ENCODE measurements around the gene FAM217A. TPM values are rescaled to one million over a fixed set of nuclear protein-coding genes. Genes with fewer than 3 reads are reported as not detected.

FAM217A gene
- total RNA-seq, 1 donor from 2014 or later: not detected

- Histone ChIP-seq H3K27ac (no peak overlapping the region), H3K4me3 (no peak overlapping the region), H3K36me3 (peaks cover 0 to 95% of the 10 kb centered on the region in 2 donors), H3K4me1 (no peaks in the 10 kb centered on the region), H3K27me3 (no peaks in the 10 kb centered on the region), H3K9me3 (no peaks in the 10 kb centered on the region)
- intact Hi-C loops (cut with DNase I): no loop called here
- no peak for DNase-seq (ENCODE audit: extremely low spot score in 2 of 2)
- TF ChIP-seq POLR2A (IDR thresholded peaks at IDR 0.05) (no peak), POLR2AphosphoS5 (IDR thresholded peaks at IDR 0.05; ENCODE audit: insufficient read depth in 1 of 2, low read depth in 1 of 2) (no peak), CTCF (IDR thresholded peaks at IDR 0.05) (no peak)
These were observed 45.4 kb upstream of the FAM217A start for GRCh38 chr6:4124351-4124750.

- Histone ChIP-seq H3K27ac (no peak overlapping the region), H3K4me1 (no peaks in the 10 kb centered on the region), H3K27me3 (no peaks in the 10 kb centered on the region), H3K36me3 (peaks cover 3 to 54% of the 10 kb centered on the region in 2 donors), H3K4me3 (no peak overlapping the region), H3K9me3 (no peaks in the 10 kb centered on the region)
- intact Hi-C loops (cut with DNase I): no loop called here
- no peak for DNase-seq (ENCODE audit: extremely low spot score in 2 of 2)
- TF ChIP-seq POLR2AphosphoS5 (IDR thresholded peaks at IDR 0.05; ENCODE audit: insufficient read depth in 1 of 2, low read depth in 1 of 2) (no peak), CTCF (IDR thresholded peaks at IDR 0.05) (no peak), POLR2A (IDR thresholded peaks at IDR 0.05) (no peak)
These were observed 36.8 kb upstream of the FAM217A start for GRCh38 chr6:4115741-4116140.

- DNase-seq (ENCODE audit: extremely low spot score in 2 of 2): no peak
- Histone ChIP-seq H3K4me3 (no peak overlapping the region), H3K27me3 (no peaks in the 10 kb centered on the region), H3K27ac (no peak overlapping the region), H3K36me3 (peaks cover 3 to 38% of the 10 kb centered on the region in 2 donors), H3K4me1 (no peaks in the 10 kb centered on the region), H3K9me3 (no peaks in the 10 kb centered on the region)
- intact Hi-C loops (cut with DNase I): no loop called here
- no peak for TF ChIP-seq POLR2A (IDR thresholded peaks at IDR 0.05)
- no peak for TF ChIP-seq CTCF (IDR thresholded peaks at IDR 0.05)
- no peak for TF ChIP-seq POLR2AphosphoS5 (IDR thresholded peaks at IDR 0.05; ENCODE audit: insufficient read depth in 1 of 2, low read depth in 1 of 2)
These were observed 35.2 kb upstream of the FAM217A start for GRCh38 chr6:4114123-4114522.

- Histone ChIP-seq H3K4me1 (no peaks in the 10 kb centered on the region), H3K27ac (no peak overlapping the region), H3K9me3 (no peaks in the 10 kb centered on the region), H3K27me3 (no peaks in the 10 kb centered on the region), H3K36me3 (peaks cover under 1 to 33% of the 10 kb centered on the region in 2 donors), H3K4me3 (no peak overlapping the region)
- no peak for TF ChIP-seq POLR2A (IDR thresholded peaks at IDR 0.05)
- no peak for TF ChIP-seq POLR2AphosphoS5 (IDR thresholded peaks at IDR 0.05; ENCODE audit: insufficient read depth in 1 of 2, low read depth in 1 of 2)
- no peak for TF ChIP-seq CTCF (IDR thresholded peaks at IDR 0.05)
- intact Hi-C loops (cut with DNase I): no loop called here
- DNase-seq (ENCODE audit: extremely low spot score in 2 of 2): no peak
These were observed 34.7 kb upstream of the FAM217A start for GRCh38 chr6:4113649-4114048.

GRCh38 chr6:4112366-4112765 is 33.4 kb upstream of the FAM217A start:
- Histone ChIP-seq H3K4me1 (no peaks in the 10 kb centered on the region), H3K9me3 (no peaks in the 10 kb centered on the region), H3K27ac (no peak overlapping the region), H3K36me3 (peaks cover 0 to 23% of the 10 kb centered on the region in 2 donors), H3K27me3 (no peaks in the 10 kb centered on the region), H3K4me3 (no peak overlapping the region)
- intact Hi-C loops (cut with DNase I): no loop called here
- TF ChIP-seq POLR2A (IDR thresholded peaks at IDR 0.05) (no peak), CTCF (IDR thresholded peaks at IDR 0.05) (no peak), POLR2AphosphoS5 (IDR thresholded peaks at IDR 0.05; ENCODE audit: insufficient read depth in 1 of 2, low read depth in 1 of 2) (no peak)
- no peak for DNase-seq (ENCODE audit: extremely low spot score in 2 of 2)

Measured in vagina (tissue), 2 donors.